Activated CD8-positive, alpha-beta memory T cell treated with anti-CD3 and anti-CD28 coated beads, Interleukin-2, amount 50 U/mL, for 1 hour (primary cell): ENCODE data around the gene TIMM29.
A peak's percentile ranks its signal among the peaks of the same experiment; 100 is the strongest.
"Not testable (repeated sequence)": the region's sequence is repeated elsewhere in the genome, so short reads cannot be mapped to it uniquely, and the experiment has no call there.

Experiments
- DNase-seq: peaks from one replicate; pipeline ENCODE4 v3.0.0-alpha.2; 2020; ENCODE audit errors: extremely low read depth

Gene TIMM29

DNA sequence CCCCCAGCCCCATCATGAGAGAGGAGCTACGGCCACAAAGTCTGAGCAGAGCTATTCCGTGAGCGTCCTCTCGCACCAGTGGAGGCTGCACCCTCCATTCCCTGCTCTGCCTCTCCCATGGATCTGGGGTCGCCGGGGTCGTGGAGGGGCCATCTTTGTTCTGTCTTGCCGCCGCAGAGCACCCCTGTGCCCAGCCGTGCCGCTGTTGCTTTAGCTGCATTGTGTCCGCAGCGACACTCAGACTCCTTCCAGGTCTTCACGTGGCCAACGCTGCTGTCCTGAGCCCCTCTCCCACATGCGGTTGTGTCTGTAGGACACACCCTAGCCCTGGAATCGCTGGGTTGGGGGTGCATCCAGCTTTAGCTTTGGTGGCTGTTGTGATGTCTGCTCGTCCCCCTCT, 16.0 kb upstream of the TIMM29 start:
- DNase-seq: no peak

DNA sequence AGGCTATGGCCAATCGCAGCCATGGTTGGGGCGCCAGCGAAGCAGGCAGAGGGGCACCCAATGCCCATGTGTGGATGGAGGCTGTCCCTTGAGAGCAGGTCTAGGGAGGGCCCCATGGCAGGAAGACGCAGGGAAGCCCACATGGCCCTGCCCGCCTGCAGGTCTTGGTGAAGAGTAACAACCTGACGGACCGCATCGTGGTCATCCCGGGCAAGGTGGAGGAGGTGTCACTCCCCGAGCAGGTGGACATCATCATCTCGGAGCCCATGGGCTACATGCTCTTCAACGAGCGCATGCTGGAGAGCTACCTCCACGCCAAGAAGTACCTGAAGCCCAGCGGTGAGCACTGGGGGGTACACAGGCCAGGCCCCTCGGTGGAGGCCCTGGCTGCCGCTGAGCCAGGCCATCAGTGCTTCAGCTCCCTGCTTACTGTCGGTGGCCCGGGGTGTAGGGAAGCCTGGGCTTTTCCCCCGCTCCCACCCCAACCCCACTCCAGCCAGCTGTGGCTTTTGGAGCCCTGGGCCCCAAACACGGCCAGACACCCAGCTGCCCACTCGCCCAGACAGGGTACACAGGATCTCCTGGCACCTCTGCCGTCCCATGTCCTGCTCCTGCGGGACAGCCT, 14.8 kb upstream of the TIMM29 start:
- no peak for DNase-seq

DNA sequence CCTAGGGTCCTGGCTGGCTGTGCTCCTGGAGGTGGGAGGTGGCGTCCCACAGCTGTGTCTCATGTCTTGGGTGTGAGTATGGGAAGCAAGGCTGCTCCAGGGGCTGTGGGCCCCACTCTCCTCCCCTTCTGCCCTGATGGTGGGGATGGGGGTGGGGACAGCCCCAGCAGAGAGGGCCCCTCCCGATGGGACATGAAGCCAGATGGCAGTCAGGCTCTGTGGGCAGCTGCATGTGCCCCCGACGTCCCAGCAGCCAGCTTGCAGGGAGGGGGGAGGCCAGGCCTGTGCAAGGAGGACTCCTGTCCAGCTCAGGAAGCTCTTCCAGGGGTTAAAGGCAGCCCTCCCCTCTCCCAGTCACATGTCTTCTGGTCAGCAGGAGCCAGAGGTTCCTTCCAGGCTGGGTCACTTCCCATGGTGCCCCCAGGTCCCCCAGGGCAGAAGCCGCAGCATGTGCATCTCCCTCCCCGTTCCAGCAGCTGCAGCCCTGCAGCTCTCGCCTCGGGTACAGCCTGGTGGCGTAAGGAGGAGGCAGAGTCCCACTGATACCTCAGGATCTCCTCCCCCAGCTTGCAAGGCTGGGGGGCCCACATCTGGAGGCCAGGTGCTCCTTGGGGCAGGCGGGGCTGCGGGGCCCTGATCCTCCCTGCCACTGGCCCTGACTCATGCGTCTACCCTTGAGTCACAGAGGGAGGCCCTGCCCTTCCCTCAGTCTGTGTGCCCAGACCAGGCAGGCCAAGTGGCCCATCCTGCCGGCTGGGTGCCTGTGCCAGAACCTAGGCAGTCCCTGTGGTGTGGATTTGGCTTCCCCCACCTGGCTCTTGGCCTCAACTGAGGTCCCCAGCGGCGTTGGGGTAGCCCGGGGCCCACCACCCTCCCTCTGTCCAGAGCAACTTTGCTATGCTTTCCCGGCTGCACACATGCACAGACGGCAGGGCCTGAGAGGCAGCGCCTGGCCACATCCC, 13.2 kb upstream of the TIMM29 start:
- no peak for DNase-seq

DNA sequence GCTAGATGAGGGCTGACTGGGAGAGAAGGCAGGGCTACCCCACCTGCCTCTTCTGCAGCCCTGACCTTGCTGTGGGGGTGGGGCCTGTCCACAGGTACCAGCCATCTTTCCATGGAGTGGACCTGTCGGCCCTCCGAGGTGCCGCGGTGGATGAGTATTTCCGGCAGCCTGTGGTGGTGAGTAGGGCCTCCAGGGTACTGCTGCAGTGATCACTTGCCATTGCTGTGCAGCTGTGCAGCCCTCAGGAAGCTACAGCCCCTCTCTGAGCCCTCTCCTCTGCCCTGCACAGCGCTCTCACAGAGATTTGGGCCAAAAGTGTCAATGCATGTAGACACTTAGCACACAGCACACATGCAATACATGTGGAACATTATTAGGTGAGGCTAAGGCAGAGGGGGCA, 12.0 kb upstream of the TIMM29 start:
- no peak for DNase-seq

DNA sequence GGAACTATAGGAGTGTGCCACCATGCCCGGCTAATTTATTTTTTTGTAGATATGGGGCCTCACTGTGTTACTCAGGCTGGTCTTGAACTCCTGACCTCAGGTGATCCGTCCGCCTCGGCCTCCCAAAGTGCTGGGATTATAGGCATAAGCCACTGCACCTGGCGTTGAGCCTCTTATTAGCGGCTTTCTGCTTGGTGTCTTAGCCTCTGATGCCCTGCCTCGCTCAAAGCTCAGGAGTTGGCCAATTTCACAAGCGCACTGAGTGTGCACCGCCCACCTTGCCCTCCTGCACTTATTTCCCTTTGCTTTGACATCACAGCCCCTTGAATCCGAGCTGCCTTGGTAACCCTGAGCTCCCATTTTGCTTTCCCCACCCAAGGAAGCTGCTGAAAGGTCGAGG, 10.3 kb upstream of the TIMM29 start:
- no peak for DNase-seq

DNA sequence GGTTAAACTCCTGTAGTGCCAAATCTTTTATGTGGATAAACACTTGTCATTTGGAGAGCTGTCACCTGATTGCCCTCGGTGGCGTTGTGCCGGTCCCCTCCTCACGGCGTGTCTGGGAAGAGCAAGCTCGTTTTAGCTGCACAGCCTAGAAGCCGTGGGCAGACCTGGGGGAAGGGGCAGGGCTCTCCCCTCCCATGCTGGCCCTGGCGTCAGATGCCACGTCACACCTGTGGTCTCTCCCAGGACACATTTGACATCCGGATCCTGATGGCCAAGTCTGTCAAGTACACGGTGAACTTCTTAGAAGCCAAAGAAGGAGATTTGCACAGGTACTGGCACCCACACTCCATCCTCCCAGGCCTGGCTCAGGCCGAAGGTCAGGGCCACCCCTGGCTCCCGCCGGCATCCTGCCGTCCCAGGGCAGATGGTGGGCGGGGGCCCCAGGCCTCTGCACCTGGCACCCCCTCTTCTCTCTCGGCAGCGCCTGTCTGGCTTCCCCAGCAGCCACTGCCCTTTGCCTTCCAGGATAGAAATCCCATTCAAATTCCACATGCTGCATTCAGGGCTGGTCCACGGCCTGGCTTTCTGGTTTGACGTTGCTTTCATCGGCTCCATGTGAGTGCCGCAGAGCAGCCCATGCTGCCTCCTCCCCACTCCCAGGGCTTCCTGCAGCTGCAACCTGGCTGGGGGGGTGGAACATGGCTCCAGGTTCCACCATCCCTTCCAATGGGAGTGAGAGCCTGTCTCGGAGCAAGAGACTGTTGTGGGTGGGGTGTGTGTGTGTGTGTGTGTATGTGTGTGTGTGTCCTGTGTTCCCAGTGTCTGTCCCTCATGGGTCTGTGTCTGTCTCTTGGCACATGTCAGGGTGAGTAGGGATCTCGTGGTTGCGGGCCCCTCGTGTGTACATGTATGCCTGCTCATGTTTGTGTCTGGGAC, 9.0 kb upstream of the TIMM29 start:
- DNase-seq: no peak

DNA sequence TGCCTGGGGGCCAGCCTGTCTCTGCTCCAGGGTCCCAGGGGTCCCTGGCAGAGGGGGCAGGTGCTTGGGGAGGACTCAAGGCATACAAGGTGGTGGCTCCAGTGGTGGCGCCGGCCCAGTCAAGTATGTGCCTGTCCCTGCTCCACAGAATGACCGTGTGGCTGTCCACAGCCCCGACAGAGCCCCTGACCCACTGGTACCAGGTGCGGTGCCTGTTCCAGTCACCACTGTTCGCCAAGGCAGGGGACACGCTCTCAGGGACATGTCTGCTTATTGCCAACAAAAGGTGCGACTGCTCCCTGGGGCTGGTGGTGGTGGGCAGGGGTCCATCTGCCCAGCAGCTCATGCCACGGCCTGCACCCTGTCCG, 8.3 kb upstream of the TIMM29 start:
- no peak for DNase-seq

DNA sequence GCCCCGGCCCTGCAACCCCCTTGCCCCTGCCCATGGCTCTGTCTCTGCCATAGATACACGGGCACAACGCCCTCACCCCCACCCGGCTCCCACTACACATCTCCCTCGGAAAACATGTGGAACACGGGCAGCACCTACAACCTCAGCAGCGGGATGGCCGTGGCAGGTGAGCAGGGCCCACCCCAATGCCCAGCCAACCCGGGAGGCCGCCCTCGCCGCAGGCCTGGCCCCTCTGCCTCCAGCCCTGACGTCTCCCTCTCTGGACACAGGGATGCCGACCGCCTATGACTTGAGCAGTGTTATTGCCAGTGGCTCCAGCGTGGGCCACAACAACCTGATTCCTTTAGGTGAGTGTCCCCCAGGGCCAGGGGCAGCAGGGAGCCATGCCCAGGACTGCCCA, 7.8 kb upstream of the TIMM29 start:
- no peak for DNase-seq

DNA sequence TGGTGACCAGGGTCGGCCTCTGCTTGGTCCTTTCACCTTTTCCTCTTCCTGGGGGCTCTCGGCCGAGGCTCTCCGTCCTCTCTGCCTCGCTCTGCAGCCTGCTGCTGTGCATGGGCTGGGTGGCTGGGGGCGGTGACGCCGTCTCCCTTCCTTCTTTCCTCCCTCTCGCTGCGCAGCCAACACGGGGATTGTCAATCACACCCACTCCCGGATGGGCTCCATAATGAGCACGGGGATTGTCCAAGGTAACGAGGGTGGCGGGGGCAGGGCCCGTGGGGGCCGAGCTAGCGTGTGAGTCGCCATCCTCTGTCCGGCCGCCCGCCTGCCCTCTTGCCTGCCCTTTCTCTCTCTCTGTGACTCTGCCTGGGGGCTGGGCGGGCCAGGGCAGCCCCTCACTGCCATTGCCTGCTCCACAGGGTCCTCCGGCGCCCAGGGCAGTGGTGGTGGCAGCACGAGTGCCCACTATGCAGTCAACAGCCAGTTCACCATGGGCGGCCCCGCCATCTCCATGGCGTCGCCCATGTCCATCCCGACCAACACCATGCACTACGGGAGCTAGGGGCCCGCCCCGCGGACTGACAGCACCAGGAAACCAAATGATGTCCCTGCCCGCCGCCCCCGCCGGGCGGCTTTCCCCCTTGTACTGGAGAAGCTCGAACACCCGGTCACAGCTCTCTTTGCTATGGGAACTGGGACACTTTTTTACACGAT, 7.3 kb upstream of the TIMM29 start:
- DNase-seq: no peak

DNA sequence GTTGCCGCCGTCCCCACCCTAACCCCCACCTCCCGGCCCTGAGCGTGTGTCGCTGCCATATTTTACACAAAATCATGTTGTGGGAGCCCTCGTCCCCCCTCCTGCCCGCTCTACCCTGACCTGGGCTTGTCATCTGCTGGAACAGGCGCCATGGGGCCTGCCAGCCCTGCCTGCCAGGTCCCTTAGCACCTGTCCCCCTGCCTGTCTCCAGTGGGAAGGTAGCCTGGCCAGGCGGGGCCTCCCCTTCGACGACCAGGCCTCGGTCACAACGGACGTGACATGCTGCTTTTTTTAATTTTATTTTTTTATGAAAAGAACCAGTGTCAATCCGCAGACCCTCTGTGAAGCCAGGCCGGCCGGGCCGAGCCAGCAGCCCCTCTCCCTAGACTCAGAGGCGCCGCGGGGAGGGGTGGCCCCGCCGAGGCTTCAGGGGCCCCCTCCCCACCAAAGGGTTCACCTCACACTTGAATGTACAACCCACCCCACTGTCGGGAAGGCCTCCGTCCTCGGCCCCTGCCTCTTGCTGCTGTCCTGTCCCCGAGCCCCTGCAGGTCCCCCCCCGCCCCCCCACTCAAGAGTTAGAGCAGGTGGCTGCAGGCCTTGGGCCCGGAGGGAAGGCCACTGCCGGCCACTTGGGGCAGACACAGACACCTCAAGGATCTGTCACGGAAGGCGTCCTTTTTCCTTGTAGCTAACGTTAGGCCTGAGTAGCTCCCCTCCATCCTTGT, 6.5 kb upstream of the TIMM29 start:
- no peak for DNase-seq

DNA sequence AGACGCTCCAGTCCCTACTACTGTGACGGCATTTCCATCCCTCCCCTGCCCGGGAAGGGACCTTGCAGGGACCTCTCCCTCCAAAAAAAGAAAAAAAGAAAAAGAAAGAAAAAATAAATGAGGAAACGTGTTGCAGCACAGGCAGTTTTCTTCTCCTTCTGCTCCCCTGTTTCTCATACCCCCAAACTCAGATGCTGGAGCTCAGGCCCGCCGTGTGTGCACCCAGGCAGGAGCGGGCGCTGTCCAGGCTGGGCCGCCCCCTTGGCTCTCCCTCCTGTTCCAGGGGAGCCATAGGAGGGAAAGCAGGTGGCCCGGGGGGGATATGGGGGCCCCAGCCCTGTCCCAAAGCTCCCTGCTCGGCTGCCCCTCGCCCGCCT, 6.0 kb upstream of the TIMM29 start:
- DNase-seq: no peak

DNA sequence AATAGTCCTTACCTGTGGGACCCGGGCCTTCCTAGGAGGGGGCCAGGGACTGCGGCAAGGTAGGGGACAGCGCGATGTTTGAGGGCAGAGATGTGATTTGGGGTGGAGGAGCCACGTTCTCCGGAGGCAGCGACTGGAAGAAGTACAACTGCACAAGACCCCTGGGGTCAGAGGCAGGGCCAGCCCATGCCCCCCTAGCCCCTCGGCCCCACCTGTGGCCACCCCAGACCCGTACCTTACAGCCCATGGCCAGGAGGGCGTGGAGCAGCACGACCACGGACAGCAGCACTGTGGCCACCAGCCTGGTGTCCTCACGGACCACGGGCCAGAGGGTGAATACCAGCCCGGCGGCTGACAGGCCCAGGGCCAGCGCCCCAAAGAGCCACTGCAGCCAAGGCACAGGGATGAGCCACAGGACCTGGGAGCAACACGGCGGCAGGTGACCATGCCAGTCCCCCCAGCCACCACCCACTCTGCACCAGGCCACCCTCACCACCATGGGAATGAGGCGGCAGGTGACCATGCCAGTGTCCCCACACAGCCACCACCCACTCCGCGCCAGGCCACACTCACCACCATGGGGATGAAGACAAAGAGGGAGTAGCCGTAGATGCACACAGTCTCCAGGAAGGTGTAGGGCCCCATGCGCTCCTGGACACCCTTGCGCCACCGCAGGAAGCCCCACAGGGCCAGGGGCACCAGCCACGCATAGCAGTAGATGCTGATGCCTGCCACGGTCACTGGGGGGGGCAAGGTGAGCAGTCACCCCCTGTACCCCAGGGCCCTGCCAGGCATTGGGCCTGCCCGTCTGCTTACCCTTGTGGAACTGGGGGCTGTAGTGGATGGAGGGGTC, 5.1 kb upstream of the TIMM29 start:
- DNase-seq: no peak

DNA sequence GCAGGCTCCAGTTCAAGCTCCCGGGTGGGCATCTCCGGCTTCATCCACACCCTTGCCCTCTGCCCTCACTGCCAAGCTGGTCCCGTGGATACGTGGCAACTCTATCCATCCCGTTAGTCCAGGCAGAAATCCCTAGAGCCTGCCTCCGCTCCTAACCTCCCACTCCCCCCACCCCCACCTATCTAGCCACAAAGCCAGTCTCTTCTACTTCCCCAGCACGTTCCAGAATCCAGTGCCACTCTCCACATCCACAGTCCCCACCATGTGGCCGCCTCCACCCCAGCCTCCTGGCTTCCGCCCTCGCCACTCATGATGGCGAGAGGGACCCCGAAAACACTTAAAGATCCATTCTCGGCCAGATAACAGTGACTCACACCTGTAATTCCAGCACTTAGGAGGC, 4.0 kb upstream of the TIMM29 start:
- no peak for DNase-seq

DNA sequence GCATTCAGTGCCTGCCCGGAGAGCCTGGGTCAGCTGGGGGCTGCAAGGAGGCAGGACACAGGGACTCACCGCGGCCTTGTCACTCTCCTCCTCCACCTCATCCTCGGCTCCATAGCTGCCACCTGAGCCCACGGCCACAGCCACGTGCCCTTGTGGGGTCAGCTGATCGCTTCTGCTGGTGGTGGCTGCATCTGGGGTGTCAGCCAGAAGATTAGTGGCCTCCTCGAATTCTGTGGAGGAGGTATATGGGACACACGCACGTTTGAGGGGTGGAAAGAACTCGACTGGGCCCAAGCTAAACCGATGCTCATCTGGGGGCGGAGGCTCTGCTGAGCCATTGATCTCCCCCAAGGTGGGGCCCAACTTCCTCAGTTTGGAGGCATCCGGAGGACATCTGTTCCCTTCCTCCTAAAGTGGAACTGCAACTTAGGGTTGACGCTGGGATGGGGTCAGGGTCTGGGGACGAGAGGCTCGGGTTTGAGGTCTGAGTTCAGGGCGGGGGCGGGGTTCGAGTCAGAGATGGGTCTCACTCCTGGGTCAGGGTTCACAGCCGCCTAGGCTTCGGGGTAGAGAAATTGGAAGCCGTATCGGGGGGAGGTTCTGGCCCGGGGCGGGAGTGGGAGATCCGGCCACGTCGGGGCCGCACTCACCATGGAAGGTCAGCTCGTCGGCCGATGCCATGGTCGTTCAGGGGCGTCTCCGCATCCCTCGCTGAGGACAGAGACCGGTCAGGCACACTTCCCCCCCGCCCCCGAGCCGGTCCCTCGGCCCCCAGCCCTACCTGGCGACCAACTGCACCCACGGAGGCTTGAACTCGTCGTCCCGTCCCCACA, 665 bp upstream of the TIMM29 start:
- DNase-seq: no peak

DNA sequence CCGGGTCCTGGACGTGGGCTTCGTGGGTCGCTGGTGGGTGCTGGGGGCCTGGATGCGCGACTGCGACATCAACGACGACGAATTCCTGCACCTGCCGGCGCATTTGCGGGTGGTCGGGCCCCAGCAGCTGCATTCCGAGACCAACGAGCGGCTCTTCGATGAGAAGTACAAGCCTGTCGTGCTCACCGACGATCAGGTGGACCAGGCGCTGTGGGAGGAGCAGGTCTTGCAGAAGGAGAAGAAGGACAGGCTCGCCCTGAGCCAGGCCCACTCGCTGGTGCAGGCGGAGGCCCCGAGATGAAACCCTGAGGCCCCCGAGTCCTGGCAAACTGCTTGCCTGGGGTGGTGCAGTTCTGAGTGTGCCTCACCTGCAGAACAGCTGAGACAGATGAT, 787 bp downstream of the TIMM29 start:
- no peak for DNase-seq

DNA sequence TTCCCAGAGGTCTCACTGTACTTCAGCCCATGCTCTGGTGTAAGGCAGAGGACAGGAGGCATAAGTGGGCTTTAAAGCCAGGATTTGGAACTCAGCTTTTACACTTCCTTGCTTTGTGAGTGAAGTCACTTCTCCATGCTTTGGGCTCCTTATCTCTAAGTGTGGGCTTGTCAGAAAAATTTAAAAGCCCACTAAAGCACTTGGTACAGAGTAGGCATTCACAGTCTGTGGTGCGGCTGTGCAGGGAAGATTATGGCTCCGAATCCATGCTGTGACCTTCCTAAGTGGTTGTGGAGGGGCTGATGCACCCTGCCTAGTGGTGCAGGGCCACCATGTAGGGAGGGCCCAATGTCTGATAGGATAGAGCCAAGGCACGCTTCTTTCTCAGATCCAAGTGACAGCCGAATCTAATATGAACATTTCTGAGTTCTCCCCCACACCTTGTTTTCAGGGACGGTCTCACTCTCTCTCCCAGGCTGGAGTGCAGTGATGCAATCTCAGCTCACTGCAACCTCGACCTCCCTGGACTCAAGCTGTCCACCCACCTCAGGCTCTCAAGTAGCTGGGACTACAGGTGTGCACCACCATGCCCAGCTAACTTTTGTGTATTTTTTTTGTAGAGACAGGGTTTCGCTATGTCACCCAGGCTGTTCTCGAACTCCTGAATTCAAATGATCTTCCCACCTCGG, 6.9 kb downstream of the TIMM29 start:
- no peak for DNase-seq

DNA sequence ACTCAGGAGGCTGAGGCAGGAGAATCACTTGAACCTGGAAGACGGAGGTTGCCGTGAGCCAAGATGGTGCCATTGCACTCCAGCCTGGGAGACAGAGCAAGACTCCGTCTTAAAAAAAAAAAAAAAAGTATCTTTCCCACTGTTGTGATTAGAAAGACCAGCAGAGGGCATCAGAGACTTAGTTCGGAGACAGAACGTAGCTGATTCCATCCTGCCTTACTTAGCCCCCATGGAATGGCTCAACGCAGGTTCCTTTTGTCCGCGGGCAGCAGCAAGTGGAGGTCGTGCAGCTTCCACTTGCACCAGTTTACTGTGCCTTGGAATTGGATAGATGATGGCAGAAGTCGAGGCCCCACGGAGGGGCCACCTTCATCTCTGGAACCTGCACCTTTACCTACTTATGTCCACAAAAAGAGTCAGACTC, 8.1 kb downstream of the TIMM29 start:
- peak; percentile 11 for DNase-seq

DNA sequence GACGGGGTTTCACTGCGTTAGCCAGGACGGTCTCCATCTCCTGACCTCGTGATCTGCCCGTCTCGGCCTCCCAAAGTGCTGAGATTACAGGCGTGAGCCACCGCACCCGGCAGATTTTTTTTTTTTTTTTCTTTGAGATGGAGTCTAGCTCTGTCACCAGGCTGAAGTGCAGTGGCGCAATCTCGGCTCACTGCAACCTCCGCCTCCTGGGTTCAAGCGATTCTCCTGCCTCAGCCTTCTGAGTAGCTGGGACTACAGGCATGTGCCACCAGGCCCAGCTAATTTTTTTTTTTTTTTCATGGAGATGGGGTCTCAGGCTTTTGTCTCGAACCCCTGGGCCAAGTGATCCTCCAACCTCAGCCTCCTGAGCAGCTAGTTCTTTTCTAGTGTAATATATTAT, 13.0 kb downstream of the TIMM29 start:
- DNase-seq: not testable (repeated sequence)

DNA sequence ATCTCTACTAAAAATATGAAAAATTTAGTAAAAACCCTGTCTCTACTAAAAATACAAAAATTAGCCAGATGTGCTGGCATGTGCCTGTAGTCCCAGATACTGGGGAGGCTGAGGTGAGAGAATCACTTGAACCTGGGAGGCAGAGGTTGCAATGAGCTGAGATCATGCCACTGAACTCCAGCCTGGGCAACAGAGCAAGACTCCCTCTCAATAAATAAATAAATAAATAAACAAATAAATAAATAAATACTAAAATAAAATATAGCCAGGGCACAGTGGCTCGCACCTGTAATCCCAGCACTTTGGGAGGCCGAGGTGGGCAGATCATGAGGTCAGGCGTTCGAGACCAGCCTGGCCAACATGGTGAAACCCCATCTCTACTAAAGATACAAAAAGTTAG, 14.8 kb downstream of the TIMM29 start:
- DNase-seq: not testable (repeated sequence)
